NCI-H1930 (cell line): ENCODE measurements around the gene YWHAH.
"Not testable (repeated sequence)": the region's sequence is repeated elsewhere in the genome, so short reads cannot be mapped to it uniquely, and the experiment has no call there.

Experiments used
- DNase-seq, 2 experiments: peaks; one replicate each; lab custom pipeline; 2025; lab: John Stamatoyannopoulos, UW

YWHAH gene

GRCh38 chr22:31951194-31952093 is 7.1 kb downstream of the YWHAH start:
- no peak for DNase-seq

- DNase-seq = no peak
Measured at GRCh38 chr22:31952094-31952401, 7.7 kb downstream of the YWHAH start.

- DNase-seq = no peak
Measured at GRCh38 chr22:31952472-31952871, 8.1 kb downstream of the YWHAH start.

- no peak for DNase-seq
Measured at GRCh38 chr22:31953261-31953660, 8.9 kb downstream of the YWHAH start.

GRCh38 chr22:31954535-31955523 is 10.5 kb downstream of the YWHAH start:
- no peak for DNase-seq

GRCh38 chr22:31956360-31956759 is 12.0 kb downstream of the YWHAH start:
- no peak for DNase-seq

- DNase-seq = no peak
Measured at GRCh38 chr22:31957970-31958594, 13.7 kb downstream of the YWHAH start.

GRCh38 chr22:31958625-31959239 is 14.4 kb downstream of the YWHAH start:
- no peak for DNase-seq

- DNase-seq = no peak
Measured at GRCh38 chr22:31960767-31961166, 16.4 kb downstream of the YWHAH start.

GRCh38 chr22:31962387-31963125 is 18.2 kb downstream of the YWHAH start:
- DNase-seq = no peak

GRCh38 chr22:31968022-31968421 is 23.7 kb downstream of the YWHAH start:
- DNase-seq = no peak

- peak; percentile 69 to 70 for DNase-seq
Measured at GRCh38 chr22:31969789-31970489, 25.6 kb downstream of the YWHAH start.

- peak; percentile 76 to 85 for DNase-seq
Measured at GRCh38 chr22:31970490-31971444, 26.4 kb downstream of the YWHAH start.

GRCh38 chr22:31972180-31972579 is 27.8 kb downstream of the YWHAH start:
- no peak for DNase-seq

- no peak for DNase-seq
Measured at GRCh38 chr22:31973739-31974138, 29.4 kb downstream of the YWHAH start.

- peak; percentile 52 to 62 for DNase-seq
Measured at GRCh38 chr22:31977141-31977841, 33.0 kb downstream of the YWHAH start.

GRCh38 chr22:31977939-31978338 is 33.6 kb downstream of the YWHAH start:
- no peak for DNase-seq

GRCh38 chr22:31980628-31981027 is 36.3 kb downstream of the YWHAH start:
- DNase-seq = no peak

GRCh38 chr22:31981976-31982375 is 37.6 kb downstream of the YWHAH start:
- not testable (repeated sequence) for DNase-seq
